ENCODE results near the gene EPHA3. TPM values are rescaled to one million over a fixed set of nuclear protein-coding genes. Genes with fewer than 3 reads are reported as not detected.

Gene EPHA3
- total RNA-seq, 2 donors from 2014 or later = 1.3 to 6.0 TPM

GRCh38 chr3:89108291-89108550, 800 bp downstream of the EPHA3 start:
- no peaks in the 10 kb centered on the region for H3K9me3 ChIP-seq
- no peaks in the 10 kb centered on the region for H3K36me3 ChIP-seq (replicated peaks in 1 of 2; ENCODE audit: insufficient read depth in 1 of 2, low read depth in 2 of 2)
- no peak overlapping the region for H3K27ac ChIP-seq
- DNase-seq (no peak), ATAC-seq (no peak)
- intact Hi-C loops (cut with DNase I) = loop anchor here (10.0 kb wide), 1 partner anchor 883 kb away; no protein-coding TSS in a partner anchor
- H3K27me3 ChIP-seq = peaks cover 0 to 16% of the 10 kb centered on the region in 2 donors
- H3K4me1 ChIP-seq = peaks cover 8% of the 10 kb centered on the region
- no peak overlapping the region for H3K4me3 ChIP-seq
- WGBS, 2 donors = 26 to 42% methylated on average over 5 of the region's 5 CpGs
- no peak for TF ChIP-seq CTCF (IDR thresholded peaks at IDR 0.05)
- no peak for TF ChIP-seq POLR2A (IDR thresholded peaks at IDR 0.05)

- no peak for TF ChIP-seq CTCF (IDR thresholded peaks at IDR 0.05)
- TF ChIP-seq POLR2A (IDR thresholded peaks at IDR 0.05) = no peak
- no peaks in the 10 kb centered on the region for H3K9me3 ChIP-seq
- H3K4me1 ChIP-seq = peaks cover 11% of the 10 kb centered on the region
- no peak overlapping the region for H3K27ac ChIP-seq
- peaks cover 4 to 10% of the 10 kb centered on the region in 2 donors for H3K27me3 ChIP-seq
- intact Hi-C loops (cut with DNase I) = no loop called here
- no peak overlapping the region for H3K4me3 ChIP-seq
- DNase-seq = no peak
- 45 to 53% methylated on average over 4 of the region's 4 CpGs for WGBS, 2 donors
- ATAC-seq = no peak
- no peaks in the 10 kb centered on the region for H3K36me3 ChIP-seq (replicated peaks in 1 of 2; ENCODE audit: insufficient read depth in 1 of 2, low read depth in 2 of 2)
These were observed 5.9 kb downstream of the EPHA3 start for GRCh38 chr3:89113344-89113743.

GRCh38 chr3:89113893-89114840, 6.7 kb downstream of the EPHA3 start:
- intact Hi-C loops (cut with DNase I) = no loop called here
- no peak for TF ChIP-seq POLR2A (IDR thresholded peaks at IDR 0.05)
- peak; percentile 49 to 76 (median 71) for TF ChIP-seq CTCF (IDR thresholded peaks at IDR 0.05)
- DNase-seq = peak; percentile 60 to 80 (median 68)
- Histone ChIP-seq H3K36me3 (replicated peaks in 1 of 2; ENCODE audit: insufficient read depth in 1 of 2, low read depth in 2 of 2) (no peaks in the 10 kb centered on the region), H3K27ac (no peak overlapping the region), H3K9me3 (no peaks in the 10 kb centered on the region), H3K27me3 (peaks cover 4 to 10% of the 10 kb centered on the region in 2 donors), H3K4me1 (peaks cover 11% of the 10 kb centered on the region), H3K4me3 (no peak overlapping the region)
- ATAC-seq = peak; percentile 92
- WGBS, 2 donors = 2 to 7% methylated on average over 23 to 42 of the region's 42 CpGs

- 12 to 13% methylated on average over 13 of the region's 13 CpGs for WGBS, 2 donors
- ATAC-seq = no peak
- H3K27ac ChIP-seq = no peak overlapping the region
These were observed 7.4 kb downstream of the EPHA3 start for GRCh38 chr3:89114841-89115223.

More at GRCh38 chr3:89114841-89115223, 7.4 kb downstream of the EPHA3 start:
- Histone ChIP-seq H3K36me3 (replicated peaks in 1 of 2; ENCODE audit: insufficient read depth in 1 of 2, low read depth in 2 of 2) (no peaks in the 10 kb centered on the region), H3K9me3 (no peaks in the 10 kb centered on the region), H3K4me3 (no peak overlapping the region), H3K4me1 (peaks cover 11% of the 10 kb centered on the region), H3K27me3 (peaks cover 4 to 10% of the 10 kb centered on the region in 2 donors)
- intact Hi-C loops (cut with DNase I) = no loop called here
- TF ChIP-seq POLR2A (IDR thresholded peaks at IDR 0.05) = no peak
- TF ChIP-seq CTCF (IDR thresholded peaks at IDR 0.05) = peak in 1 of 7 experiments; percentile 4
- DNase-seq = no peak

Data from body of pancreas (tissue), 4 donors.